ENCODE measurements around the gene MIEF1.
A peak's percentile ranks its signal among the peaks of the same experiment; 100 is the strongest.
"Not testable (repeated sequence)": the region's sequence is repeated elsewhere in the genome, so short reads cannot be mapped to it uniquely, and the experiment has no call there.

MIEF1 gene

DNA sequence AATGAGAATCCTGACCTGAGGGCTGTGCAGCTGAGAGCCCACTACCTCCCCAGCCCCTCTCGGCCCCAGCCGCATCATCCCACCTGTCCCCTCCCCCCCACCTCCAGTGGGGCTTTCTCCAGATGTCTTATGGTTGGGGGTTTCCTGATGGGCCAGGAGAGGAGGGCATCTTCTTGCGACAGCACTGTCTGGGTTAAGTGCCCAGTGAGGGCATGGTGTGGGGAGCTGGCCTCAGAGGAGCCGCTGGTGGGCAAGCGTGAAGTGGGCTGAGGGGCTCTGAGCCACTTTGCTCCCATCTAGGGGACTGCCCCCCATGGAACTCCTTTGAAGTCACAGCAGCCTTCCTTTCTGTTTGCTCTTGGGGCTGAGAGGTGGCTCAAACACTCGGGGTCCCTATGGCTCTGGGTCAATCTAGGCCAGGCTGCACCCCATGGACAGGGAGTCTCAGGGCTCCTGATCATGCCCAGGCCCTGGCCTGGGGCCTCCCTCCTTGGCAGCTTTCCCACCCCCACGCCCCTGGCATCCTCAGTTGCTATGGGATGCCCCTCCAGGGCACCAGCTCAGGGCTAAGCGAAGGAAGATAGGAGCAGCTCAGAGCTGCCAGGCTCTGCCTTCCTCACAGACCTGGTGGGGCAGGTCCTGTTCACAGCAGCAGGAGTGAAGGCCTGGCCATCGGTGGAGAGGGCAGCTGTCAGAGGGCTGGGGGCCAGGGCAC lies 11.0 kb upstream of the MIEF1 start:
- DNase-seq = no peak

GRCh38 chr22:39491696-39492095 lies 10.4 kb upstream of the MIEF1 start:
- no peak for DNase-seq

DNA sequence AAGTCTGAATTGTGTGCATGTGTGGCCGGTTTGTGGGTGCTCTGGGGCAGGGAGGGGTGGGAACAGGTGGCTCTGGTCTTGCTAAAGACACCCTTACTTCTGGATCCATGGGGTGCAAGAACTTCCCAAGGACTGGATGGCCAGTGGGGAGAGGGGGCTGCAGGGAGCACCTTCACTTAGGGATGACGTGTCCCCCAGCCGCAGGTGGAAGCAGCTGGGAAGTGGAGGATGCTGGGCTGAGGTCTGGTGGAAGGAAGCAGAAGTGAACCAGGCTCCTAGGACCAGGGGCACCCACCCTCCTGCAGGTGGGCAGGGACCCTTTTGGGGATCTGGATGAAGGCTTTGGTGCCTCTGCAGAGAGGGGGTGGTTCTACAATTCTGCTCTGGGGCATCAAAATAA lies 9.9 kb upstream of the MIEF1 start:
- DNase-seq = no peak

GRCh38 chr22:39493759-39494158 lies 8.3 kb upstream of the MIEF1 start:
- no peak for DNase-seq

- DNase-seq = no peak
Measured at GRCh38 chr22:39494471-39495120, 7.5 kb upstream of the MIEF1 start.

- DNase-seq = peak; percentile 75
Measured at GRCh38 chr22:39496131-39496838, 5.8 kb upstream of the MIEF1 start.

GRCh38 chr22:39497429-39497828 lies 4.7 kb upstream of the MIEF1 start:
- no peak for DNase-seq

GRCh38 chr22:39498368-39498767 lies 3.7 kb upstream of the MIEF1 start:
- no peak for DNase-seq

DNA sequence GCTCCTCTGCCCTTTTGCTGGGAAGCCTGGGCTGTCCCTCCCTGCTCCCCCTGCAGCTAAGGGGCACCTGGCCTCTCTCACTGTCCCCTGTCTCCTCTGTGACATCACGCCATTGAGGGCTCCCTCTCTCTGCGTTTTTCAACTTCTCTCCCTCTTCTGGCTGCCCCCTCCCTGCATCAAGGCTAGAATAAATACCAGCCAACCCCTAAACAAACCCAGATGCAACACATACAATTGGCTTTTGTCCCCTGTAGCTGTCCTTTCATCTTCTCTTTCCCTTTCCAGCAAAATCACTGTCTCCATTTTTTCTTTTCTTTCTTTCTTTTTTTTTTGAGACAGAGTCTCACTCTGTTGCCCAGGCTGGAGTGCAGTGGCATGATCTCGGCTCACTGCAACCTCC lies 3.3 kb upstream of the MIEF1 start:
- DNase-seq = no peak

DNA sequence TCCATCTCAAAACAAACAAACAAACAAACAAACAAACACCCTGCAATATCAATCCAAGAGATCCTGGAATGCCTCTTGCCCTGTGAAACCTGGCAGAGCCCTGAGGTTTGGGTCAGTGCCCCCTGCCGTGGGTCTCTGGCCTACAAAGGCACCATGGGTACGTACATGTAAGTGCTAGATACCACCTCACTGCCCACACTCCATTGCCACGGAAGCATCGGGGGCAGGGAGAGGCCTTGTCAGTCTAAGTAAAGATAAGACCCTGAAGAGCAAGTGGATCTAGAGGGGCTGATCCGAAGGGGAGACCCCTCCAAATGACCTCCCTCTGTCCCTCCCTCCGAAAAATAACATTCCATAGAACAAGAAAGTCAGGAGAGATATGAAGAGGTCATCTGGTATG lies 2.0 kb upstream of the MIEF1 start:
- no peak for DNase-seq

- no peak for DNase-seq
Measured at GRCh38 chr22:39501644-39502108, 414 bp upstream of the MIEF1 start.

GRCh38 chr22:39502789-39503409 lies 809 bp downstream of the MIEF1 start:
- DNase-seq = no peak

DNA sequence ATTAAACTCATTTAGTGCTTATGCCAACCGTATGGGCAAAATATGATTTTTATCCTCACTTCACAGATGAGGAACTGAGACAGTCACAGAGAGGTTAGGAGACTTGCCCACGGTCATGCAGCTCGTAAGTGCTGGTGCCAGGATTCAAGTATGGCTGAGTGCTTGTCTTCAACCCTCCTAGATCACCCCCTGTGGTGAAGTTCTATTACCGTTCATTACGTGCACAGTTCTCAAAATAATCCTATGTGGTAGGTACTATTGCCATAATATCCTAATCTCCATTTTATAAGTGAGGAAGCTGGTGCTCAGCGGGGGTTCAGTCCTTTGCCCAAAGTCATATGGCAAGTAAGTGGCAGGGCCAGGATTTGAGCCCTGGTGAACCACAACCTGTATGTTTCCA lies 1.5 kb downstream of the MIEF1 start:
- DNase-seq = no peak

DNA sequence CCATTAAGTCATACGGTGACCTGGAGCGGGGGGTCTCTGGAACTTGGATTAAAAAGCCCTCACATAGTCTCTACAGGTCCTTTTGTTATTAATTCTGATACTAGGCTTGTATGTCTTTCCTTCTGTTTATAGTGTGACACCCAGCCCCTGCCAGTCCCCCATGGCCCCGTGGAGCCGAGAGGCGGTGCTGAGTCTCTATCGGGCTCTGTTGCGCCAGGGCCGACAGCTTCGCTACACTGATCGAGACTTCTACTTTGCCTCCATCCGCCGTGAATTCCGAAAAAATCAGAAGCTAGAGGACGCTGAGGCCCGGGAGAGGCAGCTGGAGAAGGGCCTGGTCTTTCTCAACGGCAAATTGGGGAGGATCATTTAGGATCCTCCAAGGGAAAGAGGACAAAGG lies 2.0 kb downstream of the MIEF1 start:
- DNase-seq = no peak

GRCh38 chr22:39507021-39507420 lies 4.9 kb downstream of the MIEF1 start:
- DNase-seq = not testable (repeated sequence)

GRCh38 chr22:39508393-39508792 lies 6.3 kb downstream of the MIEF1 start:
- DNase-seq = no peak

DNA sequence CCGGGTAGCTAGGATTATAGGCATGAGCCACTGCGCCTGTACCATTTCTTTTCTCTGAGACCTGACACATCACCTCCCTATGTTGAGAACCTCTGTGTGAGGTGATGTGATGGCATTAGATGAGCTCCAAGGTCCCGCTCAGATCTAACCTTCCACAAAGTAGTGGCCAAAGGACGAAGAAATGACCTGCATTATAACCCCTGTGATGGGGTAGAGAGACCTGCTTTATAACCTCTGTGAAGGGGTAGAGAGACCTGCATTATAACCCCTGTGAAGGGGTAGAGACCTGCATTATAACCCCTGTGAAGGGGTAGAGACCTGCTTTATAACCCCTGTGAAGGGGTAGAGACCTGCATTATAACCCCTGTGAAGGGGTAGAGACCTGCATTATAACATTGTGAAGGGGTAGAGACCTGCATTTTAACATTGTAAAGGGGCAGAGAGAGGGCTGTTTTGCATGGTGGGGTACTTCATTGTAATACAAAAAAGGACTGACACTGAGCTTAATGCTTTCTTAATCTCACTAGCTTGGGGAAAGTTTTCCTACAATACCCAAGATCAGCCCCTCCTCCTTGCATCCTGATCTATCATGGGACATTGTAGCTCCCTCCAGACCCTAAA lies 8.5 kb downstream of the MIEF1 start:
- no peak for DNase-seq

- DNase-seq = no peak
Measured at GRCh38 chr22:39511226-39511625, 9.1 kb downstream of the MIEF1 start.

- DNase-seq = no peak
Measured at GRCh38 chr22:39512026-39512425, 9.9 kb downstream of the MIEF1 start.

DNA sequence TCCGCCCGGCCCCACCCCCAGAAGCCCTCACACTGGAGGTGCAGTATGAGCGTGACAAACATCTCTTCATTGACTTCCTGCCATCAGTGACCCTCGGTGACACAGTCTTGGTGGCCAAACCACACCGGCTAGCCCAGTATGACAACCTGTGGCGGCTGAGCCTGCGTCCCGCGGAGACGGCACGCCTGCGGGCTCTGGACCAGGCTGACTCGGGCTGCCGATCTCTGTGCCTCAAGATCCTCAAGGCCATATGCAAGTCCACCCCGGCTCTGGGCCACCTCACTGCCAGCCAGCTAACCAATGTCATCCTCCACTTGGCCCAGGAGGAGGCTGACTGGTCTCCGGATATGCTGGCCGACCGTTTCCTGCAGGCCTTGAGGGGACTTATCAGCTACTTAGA lies 11.7 kb downstream of the MIEF1 start:
- DNase-seq = no peak

DNA sequence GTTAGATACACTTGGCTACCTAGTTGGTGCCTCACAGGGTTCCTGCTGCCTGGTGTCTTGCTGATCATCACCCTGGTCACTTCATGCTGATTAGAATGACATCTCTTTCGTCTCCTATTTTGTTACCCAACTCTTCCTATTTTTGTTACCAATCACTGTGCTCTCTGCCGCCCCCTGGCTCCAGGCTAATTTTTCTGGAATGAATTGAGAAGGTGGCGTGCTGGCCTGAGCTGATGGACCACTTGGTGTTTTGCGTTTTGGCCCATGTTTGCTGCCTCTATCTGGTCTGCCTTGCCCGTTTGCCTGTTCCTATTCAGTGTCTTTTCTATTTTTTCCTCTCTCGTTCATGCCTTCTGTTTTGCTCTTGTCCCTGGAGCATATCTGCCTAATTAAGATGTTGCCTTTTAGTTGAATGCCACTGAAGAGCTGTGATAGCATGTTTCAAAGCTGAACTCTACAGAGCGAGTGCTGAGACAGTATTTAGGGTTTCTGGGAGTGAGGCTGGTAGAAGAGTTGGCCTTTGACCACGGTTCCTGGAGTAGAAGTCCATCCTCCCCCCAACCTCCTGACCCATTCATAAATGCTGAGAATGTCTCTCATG lies 12.4 kb downstream of the MIEF1 start:
- DNase-seq = no peak

- no peak for DNase-seq
Measured at GRCh38 chr22:39515266-39516050, 13.4 kb downstream of the MIEF1 start.

Measured in right forelimb (tissue), 1 donor.